HepG2 (cell line): ENCODE results near the gene TRIM10. TPM values are rescaled to one million over a fixed set of nuclear protein-coding genes. Genes with fewer than 3 reads are reported as not detected.

Experiments
- ELF3 ChIP-seq: IDR thresholded peaks from 2 replicates; pipeline ENCODE4 v1.6.1; 2016; ENCODE audit warnings: missing genetic modification reagents, missing compliant biosample characterization
- EP300 ChIP-seq, 3 experiments: sonication (generic) in 1 of 3; formaldehyde crosslinking in 1 of 3; IDR thresholded peaks; 2 replicates each; pipeline versions ENCODE4 v1.5.1 to v1.6.1; 2011 to 2020; ENCODE audit warnings: low read depth in 2 of 3, low read length in 2 of 3, borderline replicate concordance in 1 of 3, improper control_type of control experiment in 1 of 3, mild to moderate bottlenecking in 1 of 3, missing genetic modification reagents in 1 of 3, moderate library complexity in 1 of 3
- FOSL2 ChIP-seq: sonication (generic); formaldehyde crosslinking; IDR thresholded peaks from 2 replicates; pipeline ENCODE4 v1.4.0; 2020; ENCODE audit warnings: missing genetic modification reagents
- FOXK1 ChIP-seq: sonication (generic); formaldehyde crosslinking; IDR thresholded peaks from 2 replicates; pipeline ENCODE4 v1.4.0; 2020; ENCODE audit warnings: low read depth, missing genetic modification reagents, borderline replicate concordance
- GATAD2A ChIP-seq: IDR thresholded peaks from 2 replicates; pipeline ENCODE4 v1.6.1; 2016
- HNF4A ChIP-seq: sonication (generic); formaldehyde crosslinking; IDR thresholded peaks from 2 replicates; pipeline ENCODE4 v1.4.0; 2020; ENCODE audit warnings: missing genetic modification reagents
- JUNB ChIP-seq: sonication (generic); formaldehyde crosslinking; IDR thresholded peaks from 2 replicates; pipeline ENCODE4 v1.8.0; 2022; ENCODE audit warnings: missing genetic modification reagents, mild to moderate bottlenecking, borderline replicate concordance
- MAFK ChIP-seq, 2 experiments: IDR thresholded peaks in 1 of 2; conservative IDR thresholded peaks in 1 of 2; 2 replicates each; pipeline ENCODE4 v1.6.1; 2011; ENCODE audit warnings: improper control_type of control experiment in 2 of 2, low read length in 2 of 2
- MEF2D ChIP-seq: sonication (generic); formaldehyde crosslinking; IDR thresholded peaks from 2 replicates; pipeline ENCODE4 v1.5.1; 2020; ENCODE audit warnings: mild to moderate bottlenecking, missing genetic modification reagents
- MIER2 ChIP-seq: IDR thresholded peaks from 2 replicates; pipeline ENCODE4 v1.6.1; 2016; ENCODE audit warnings: missing biosample characterization, missing genetic modification reagents
- MIXL1 ChIP-seq: IDR thresholded peaks from 2 replicates; pipeline ENCODE4 v1.6.1; 2016
- NAIF1 ChIP-seq: sonication (generic); formaldehyde crosslinking; IDR thresholded peaks from 2 replicates; pipeline ENCODE4 v1.5.0; 2020; ENCODE audit warnings: mild to moderate bottlenecking, missing genetic modification reagents, borderline replicate concordance
- NCOR1 ChIP-seq: fragments of 200-600 bp; sonication (generic); IDR thresholded peaks from 2 replicates; pipeline ENCODE4 v1.7.0; 2017; ENCODE audit warnings: antibody characterized with exemption, low read length, borderline replicate concordance
- NFYC ChIP-seq: IDR thresholded peaks from 2 replicates; pipeline ENCODE4 v1.6.1; 2016; ENCODE audit warnings: missing genetic modification reagents, missing compliant biosample characterization
- PHF20 ChIP-seq: sonication (generic); formaldehyde crosslinking; IDR thresholded peaks from 2 replicates; pipeline ENCODE4 v1.5.0; 2020; ENCODE audit warnings: mild to moderate bottlenecking, missing genetic modification reagents
- RARA ChIP-seq: IDR thresholded peaks from 2 replicates; pipeline ENCODE4 v1.6.1; 2016; ENCODE audit warnings: missing genetic modification reagents, missing compliant biosample characterization
- RXRB ChIP-seq: IDR thresholded peaks from 2 replicates; pipeline ENCODE4 v1.6.1; 2016; ENCODE audit warnings: borderline replicate concordance, missing genetic modification reagents, missing compliant biosample characterization
- SOX5 ChIP-seq: IDR thresholded peaks from 2 replicates; pipeline ENCODE4 v1.6.1; 2016; ENCODE audit warnings: borderline replicate concordance
- SP5 ChIP-seq: IDR thresholded peaks from 2 replicates; pipeline ENCODE4 v1.6.1; 2016; ENCODE audit warnings: low read depth, borderline replicate concordance
- ZFP82 ChIP-seq: sonication (generic); formaldehyde crosslinking; IDR thresholded peaks from 2 replicates; pipeline ENCODE4 v1.5.1; 2020; ENCODE audit warnings: mild to moderate bottlenecking, missing genetic modification reagents, borderline replicate concordance
- ZNF460 ChIP-seq: sonication (generic); formaldehyde crosslinking; IDR thresholded peaks from 2 replicates; pipeline ENCODE4 v1.5.1; 2020; ENCODE audit warnings: missing genetic modification reagents, mild to moderate bottlenecking, borderline replicate concordance
- ZSCAN21 ChIP-seq: sonication (generic); formaldehyde crosslinking; IDR thresholded peaks from 2 replicates; pipeline ENCODE4 v1.8.0; 2022; ENCODE audit warnings: mild to moderate bottlenecking, missing genetic modification reagents, moderate library complexity, borderline replicate concordance
- ZSCAN29 ChIP-seq: sonication (generic); formaldehyde crosslinking; conservative IDR thresholded peaks from 2 replicates; pipeline ENCODE4 v1.4.0; 2020; ENCODE audit warnings: mild to moderate bottlenecking, missing genetic modification reagents
- polyA plus RNA-seq, 8 experiments: library from polyadenylated mRNA; depleted of rRNA in 3 of 8; stranded (reverse) in 7 of 8; unstranded in 1 of 8; fragments of >200 nt; fragmentation: Illumina TruSeq in 4 of 8; extraction: Trizol in 4 of 8; gene quantifications; 2 replicates each; pipeline versions ENCODE4 v1.2.1 to v1.2.3, GENCODE V29; 2011 to 2016; ENCODE audit warnings: low read depth in 4 of 8, missing spikeins in 1 of 8, mixed read lengths in 1 of 8; ENCODE audit not compliant: insufficient read depth in 1 of 8
- total RNA-seq, 5 experiments: library from RNA; depleted of rRNA; stranded (reverse); fragments of >200 nt; fragmentation: Illumina TruSeq; extraction: Trizol; gene quantifications; 2 replicates each; pipeline ENCODE4 v1.2.3, GENCODE V29; 2016; ENCODE audit warnings: low read depth in 1 of 5
- TF ChIP-seq, protein P1 (sequence below): sonication (generic); formaldehyde crosslinking; IDR thresholded peaks from 2 replicates; pipeline ENCODE4 v1.4.0; 2020; ENCODE audit warnings: missing genetic modification reagents, borderline replicate concordance
- TF ChIP-seq, protein P2 (sequence below): sonication (generic); formaldehyde crosslinking; IDR thresholded peaks from 2 replicates; pipeline ENCODE4 v1.4.0; 2020; ENCODE audit warnings: missing genetic modification reagents
- TF ChIP-seq, protein P3 (sequence below): sonication (generic); formaldehyde crosslinking; IDR thresholded peaks from 2 replicates; pipeline ENCODE4 v1.4.0; 2020; ENCODE audit warnings: missing genetic modification reagents

Gene TRIM10
- total and polyA plus RNA-seq, 2 of the 13 experiments (the other 11 are each of a cell fraction or from before 2014, with no cell fraction given), result 4.1 to 6.8 TPM

DNA sequence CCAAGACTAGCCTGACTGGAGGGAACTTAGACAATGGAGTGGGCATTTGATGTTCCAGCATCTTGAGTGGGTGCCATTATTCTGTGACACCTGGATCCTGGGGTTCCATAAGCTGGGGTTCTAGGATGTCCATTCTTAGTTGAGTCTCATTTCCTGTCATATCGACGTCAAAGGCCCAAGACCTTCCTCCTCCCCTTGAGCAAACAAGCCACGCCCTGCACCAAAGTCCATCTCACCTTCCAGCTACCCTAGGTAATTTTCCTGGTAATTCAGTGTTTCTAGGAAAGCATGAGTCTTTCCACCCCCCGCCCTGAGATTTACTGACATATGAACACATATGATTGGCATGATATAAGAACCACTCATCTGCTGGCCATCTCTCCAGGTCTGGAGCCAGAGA lies 25.3 kb downstream of the TRIM10 start, which contains the start of gene TRIM40 (continued):
- peak; percentile 67; the same call in 1 of the 2 replicates for TF ChIP-seq GATAD2A (CRISPR knock-in tag)
- peak; percentile 90 for TF ChIP-seq SP5 (CRISPR knock-in tag)
- no peak for TF ChIP-seq NAIF1
- TF ChIP-seq HNF4A (CRISPR knock-in tag), result peak; percentile 72; the same call in 1 of the 2 replicates
- peak in 1 of 2 experiments; percentile 63; a peak in 1 of 4 replicates for TF ChIP-seq EP300 (IDR thresholded peaks at IDR 0.05; ENCODE audit: low read depth in 2 of 2, low read length in 2 of 2)
- peak; percentile 25; the same call in 1 of the 2 replicates for TF ChIP-seq EP300 (CRISPR knock-in tag; IDR thresholded peaks at IDR 0.05; ENCODE audit: borderline replicate concordance)
- 0 out of 2 replicates have a peak, but pooled peaks have one; percentile 6 for TF ChIP-seq ZFP82 (CRISPR knock-in tag)
- TF ChIP-seq RARA (CRISPR knock-in tag), result peak; percentile 86
- TF ChIP-seq ELF3 (CRISPR knock-in tag), result 0 out of 2 replicates have a peak, but pooled peaks have one; percentile 19
- no peak for TF ChIP-seq MIXL1 (CRISPR knock-in tag)
- TF ChIP-seq, protein P1, sequence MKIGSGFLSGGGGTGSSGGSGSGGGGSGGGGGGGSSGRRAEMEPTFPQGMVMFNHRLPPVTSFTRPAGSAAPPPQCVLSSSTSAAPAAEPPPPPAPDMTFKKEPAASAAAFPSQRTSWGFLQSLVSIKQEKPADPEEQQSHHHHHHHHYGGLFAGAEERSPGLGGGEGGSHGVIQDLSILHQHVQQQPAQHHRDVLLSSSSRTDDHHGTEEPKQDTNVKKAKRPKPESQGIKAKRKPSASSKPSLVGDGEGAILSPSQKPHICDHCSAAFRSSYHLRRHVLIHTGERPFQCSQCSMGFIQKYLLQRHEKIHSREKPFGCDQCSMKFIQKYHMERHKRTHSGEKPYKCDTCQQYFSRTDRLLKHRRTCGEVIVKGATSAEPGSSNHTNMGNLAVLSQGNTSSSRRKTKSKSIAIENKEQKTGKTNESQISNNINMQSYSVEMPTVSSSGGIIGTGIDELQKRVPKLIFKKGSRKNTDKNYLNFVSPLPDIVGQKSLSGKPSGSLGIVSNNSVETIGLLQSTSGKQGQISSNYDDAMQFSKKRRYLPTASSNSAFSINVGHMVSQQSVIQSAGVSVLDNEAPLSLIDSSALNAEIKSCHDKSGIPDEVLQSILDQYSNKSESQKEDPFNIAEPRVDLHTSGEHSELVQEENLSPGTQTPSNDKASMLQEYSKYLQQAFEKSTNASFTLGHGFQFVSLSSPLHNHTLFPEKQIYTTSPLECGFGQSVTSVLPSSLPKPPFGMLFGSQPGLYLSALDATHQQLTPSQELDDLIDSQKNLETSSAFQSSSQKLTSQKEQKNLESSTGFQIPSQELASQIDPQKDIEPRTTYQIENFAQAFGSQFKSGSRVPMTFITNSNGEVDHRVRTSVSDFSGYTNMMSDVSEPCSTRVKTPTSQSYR (CRISPR knock-in tag), result peak; percentile 70
- no peak for TF ChIP-seq ZNF460 (CRISPR knock-in tag)
- peak; percentile 23; the same call in 1 of the 2 replicates for TF ChIP-seq RXRB (CRISPR knock-in tag)
- peak; percentile 53 for TF ChIP-seq FOSL2 (CRISPR knock-in tag)
- no peak for TF ChIP-seq MAFK (conservative IDR thresholded peaks at IDR 0.05 in 1 of 2, IDR thresholded peaks at IDR 0.05 in 1 of 2; ENCODE audit: low read length in 2 of 2)
- peak; percentile 37; the same call in 1 of the 2 replicates for TF ChIP-seq FOXK1 (CRISPR knock-in tag)
- TF ChIP-seq ZSCAN21 (CRISPR knock-in tag), result 0 out of 2 replicates have a peak, but pooled peaks have one; percentile 18
- no peak for TF ChIP-seq NFYC (CRISPR knock-in tag)
- no peak for TF ChIP-seq ZSCAN29 (CRISPR knock-in tag)
- no peak for TF ChIP-seq JUNB (CRISPR knock-in tag)
- TF ChIP-seq NCOR1, result peak; percentile 77; the same call in 1 of the 2 replicates
- TF ChIP-seq, protein P2, sequence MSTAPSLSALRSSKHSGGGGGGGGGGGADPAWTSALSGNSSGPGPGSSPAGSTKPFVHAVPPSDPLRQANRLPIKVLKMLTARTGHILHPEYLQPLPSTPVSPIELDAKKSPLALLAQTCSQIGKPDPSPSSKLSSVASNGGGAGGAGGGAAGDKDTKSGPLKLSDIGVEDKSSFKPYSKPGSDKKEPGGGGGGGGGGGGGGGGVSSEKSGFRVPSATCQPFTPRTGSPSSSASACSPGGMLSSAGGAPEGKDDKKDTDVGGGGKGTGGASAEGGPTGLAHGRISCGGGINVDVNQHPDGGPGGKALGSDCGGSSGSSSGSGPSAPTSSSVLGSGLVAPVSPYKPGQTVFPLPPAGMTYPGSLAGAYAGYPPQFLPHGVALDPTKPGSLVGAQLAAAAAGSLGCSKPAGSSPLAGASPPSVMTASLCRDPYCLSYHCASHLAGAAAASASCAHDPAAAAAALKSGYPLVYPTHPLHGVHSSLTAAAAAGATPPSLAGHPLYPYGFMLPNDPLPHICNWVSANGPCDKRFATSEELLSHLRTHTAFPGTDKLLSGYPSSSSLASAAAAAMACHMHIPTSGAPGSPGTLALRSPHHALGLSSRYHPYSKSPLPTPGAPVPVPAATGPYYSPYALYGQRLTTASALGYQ (CRISPR knock-in tag), result 0 out of 2 replicates have a peak, but pooled peaks have one; percentile 36
- TF ChIP-seq PHF20 (CRISPR knock-in tag), result no peak
- no peak for TF ChIP-seq MEF2D
- peak; percentile 24; the same call in 1 of the 2 replicates for TF ChIP-seq SOX5 (CRISPR knock-in tag)
- TF ChIP-seq MIER2 (CRISPR knock-in tag), result no peak
- TF ChIP-seq, protein P3, sequence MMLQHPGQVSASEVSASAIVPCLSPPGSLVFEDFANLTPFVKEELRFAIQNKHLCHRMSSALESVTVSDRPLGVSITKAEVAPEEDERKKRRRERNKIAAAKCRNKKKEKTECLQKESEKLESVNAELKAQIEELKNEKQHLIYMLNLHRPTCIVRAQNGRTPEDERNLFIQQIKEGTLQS (CRISPR knock-in tag), result no peak
